Measurements from ENCODE around the gene LRRC52.
"Not testable (repeated sequence)": the region's sequence is repeated elsewhere in the genome, so short reads cannot be mapped to it uniquely, and the experiment has no call there.

The LRRC52 gene

DNA sequence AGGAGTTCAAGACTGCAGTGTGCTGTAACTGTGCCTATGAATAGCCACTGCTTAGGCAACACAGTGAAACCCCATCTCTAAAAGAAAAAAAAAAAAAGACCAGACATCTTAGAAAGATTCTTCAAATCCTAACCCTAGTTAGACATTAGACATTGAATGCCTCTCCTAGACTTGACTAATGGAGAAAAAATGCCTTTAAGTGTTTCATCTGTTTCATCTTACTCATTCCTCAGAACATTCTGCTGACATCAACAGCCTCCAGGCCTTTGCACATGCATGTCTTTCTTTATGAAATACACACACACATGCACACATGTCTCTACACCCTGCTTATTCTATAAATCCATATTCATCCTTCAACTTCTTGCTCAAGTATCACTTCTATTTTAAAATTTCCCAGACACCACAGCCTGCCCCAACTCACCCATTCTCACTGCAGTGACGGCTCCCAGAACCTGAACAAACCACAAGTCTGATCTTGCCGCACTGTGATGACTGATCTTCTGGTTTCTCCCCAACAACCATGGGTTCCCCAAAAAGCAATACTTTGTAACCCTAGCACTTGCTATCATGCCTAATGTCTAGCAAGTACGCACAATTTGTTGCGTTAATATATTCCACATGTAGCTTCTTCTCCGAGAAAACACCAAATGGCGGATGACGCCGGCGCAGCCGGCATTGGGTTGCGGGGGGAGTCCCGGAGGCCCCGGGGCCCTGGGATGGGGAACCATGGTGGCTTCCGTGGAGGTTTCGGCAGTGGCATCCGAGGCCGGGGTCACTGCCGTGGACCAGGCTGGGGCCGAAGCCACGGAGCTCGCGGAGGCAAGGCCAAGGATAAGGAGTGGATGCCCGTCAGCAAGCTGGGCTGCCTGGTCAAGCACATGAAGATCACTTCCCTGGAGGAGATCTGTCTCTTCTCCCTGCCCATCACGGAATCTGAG lies 37.4 kb downstream of the LRRC52 start:
- Histone ChIP-seq H3K4me1 (no peaks in the 10 kb centered on the region), H3K36me3 (no peaks in the 10 kb centered on the region), H3K27me3 (no peaks in the 10 kb centered on the region), H3K4me3 (no peak overlapping the region), H3K9me3 (no peaks in the 10 kb centered on the region), H3K27ac (no peak overlapping the region)
- DNase-seq, result no peak
- no peak for TF ChIP-seq CTCF (IDR thresholded peaks at IDR 0.05)
- intact Hi-C loops (cut with DNase I; ENCODE audit: low total_unique reads), result no loop called here

DNA sequence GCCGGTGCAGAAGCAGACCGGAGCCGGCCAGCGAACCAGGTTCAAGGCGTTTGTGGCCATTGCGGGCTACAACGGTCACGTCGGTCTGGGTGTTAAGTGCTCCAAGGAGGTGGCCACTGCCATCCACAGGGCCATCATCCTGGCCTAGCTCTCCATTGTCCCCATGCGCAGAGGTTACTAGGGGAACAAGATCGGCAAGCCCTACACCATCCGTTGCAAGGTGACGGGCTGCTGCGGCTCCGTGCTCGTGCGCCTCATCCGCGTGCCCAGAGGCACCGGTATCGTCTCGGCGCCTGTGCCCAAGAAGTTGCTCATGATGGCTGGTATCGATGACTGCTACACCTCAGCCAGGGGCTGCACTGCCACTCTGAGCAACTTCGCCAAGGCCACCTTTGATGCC lies 38.1 kb downstream of the LRRC52 start:
- Histone ChIP-seq H3K4me1 (no peaks in the 10 kb centered on the region), H3K27ac (no peak overlapping the region), H3K4me3 (no peak overlapping the region), H3K9me3 (no peaks in the 10 kb centered on the region), H3K27me3 (no peaks in the 10 kb centered on the region), H3K36me3 (no peaks in the 10 kb centered on the region)
- intact Hi-C loops (cut with DNase I; ENCODE audit: low total_unique reads), result no loop called here
- no peak for DNase-seq
- TF ChIP-seq CTCF (IDR thresholded peaks at IDR 0.05), result no peak

DNA sequence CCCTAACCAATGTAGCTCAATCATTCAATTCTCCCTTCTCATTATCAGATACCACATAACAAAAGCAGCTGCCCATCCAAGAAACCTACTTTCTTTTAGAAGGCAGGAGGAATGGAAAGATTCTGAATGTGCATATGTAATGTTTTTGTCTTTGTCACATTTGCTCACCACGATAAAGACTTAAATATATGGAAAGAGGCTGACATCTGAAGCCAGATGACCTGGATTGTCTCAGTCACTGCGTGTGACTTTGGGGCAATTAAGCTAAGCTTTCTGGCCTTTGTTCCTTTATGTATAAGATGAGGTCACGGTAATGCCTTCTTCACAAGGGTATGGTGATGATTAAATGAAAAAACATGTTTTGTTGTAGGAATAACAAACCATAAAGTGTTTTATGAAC lies 42.6 kb downstream of the LRRC52 start:
- H3K4me1 ChIP-seq, result no peaks in the 10 kb centered on the region
- no peaks in the 10 kb centered on the region for H3K9me3 ChIP-seq
- no peaks in the 10 kb centered on the region for H3K36me3 ChIP-seq
- intact Hi-C loops (cut with DNase I; ENCODE audit: low total_unique reads), result no loop called here
- H3K27me3 ChIP-seq, result peaks cover 0 to 6% of the 10 kb centered on the region in 2 donors
- H3K4me3 ChIP-seq, result no peak overlapping the region
- no peak for TF ChIP-seq CTCF (IDR thresholded peaks at IDR 0.05)
- H3K27ac ChIP-seq, result no peak overlapping the region
- no peak for DNase-seq

DNA sequence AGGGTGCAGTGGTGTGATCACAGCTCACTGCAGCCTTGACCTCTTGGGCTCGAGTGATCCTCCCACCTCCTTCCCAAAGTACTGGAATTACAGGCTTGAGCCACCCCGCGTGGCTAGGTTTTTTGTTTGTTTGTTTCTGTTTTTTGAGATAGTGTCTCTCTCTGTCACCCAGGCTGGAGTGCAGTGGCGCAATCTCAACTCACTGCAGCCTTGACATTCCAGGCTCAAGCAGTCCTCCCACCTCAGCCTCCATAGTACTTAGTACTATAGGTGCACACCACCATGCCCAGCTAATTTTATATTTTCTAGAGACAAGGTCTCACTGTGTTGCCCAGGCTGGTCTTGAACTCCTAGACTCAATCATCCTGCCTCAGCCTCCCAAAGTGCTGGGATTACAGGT lies 47.6 kb downstream of the LRRC52 start:
- H3K27ac ChIP-seq; intact Hi-C loops (cut with DNase I; ENCODE audit: low total_unique reads); H3K9me3 ChIP-seq; H3K4me1 ChIP-seq; H3K36me3 ChIP-seq; DNase-seq; H3K4me3 ChIP-seq: not testable (repeated sequence)
- peaks cover 0 to 28% of the 10 kb centered on the region in 2 donors for H3K27me3 ChIP-seq

GRCh38 chr1:165592945-165593823 lies 49.4 kb downstream of the LRRC52 start:
- intact Hi-C loops (cut with DNase I; ENCODE audit: low total_unique reads), result loop anchor here (1.0 kb wide), 1 partner anchor 201 kb away; no protein-coding TSS in a partner anchor
- DNase-seq, result peak; percentile 72 to 79

More at GRCh38 chr1:165592945-165593823, 49.4 kb downstream of the LRRC52 start:
- H3K27me3 ChIP-seq, result peaks cover 0 to 26% of the 10 kb centered on the region in 2 donors
- no peaks in the 10 kb centered on the region for H3K9me3 ChIP-seq
- H3K27ac ChIP-seq, result no peak overlapping the region
- H3K4me1 ChIP-seq, result peaks cover 0 to 6% (median 3%) of the 10 kb centered on the region in 4 donors
- no peaks in the 10 kb centered on the region for H3K36me3 ChIP-seq
- TF ChIP-seq CTCF (IDR thresholded peaks at IDR 0.05), result peak; percentile 90 to 95
- no peak overlapping the region for H3K4me3 ChIP-seq
